ENCODE results near the gene AURKA.

DNA sequence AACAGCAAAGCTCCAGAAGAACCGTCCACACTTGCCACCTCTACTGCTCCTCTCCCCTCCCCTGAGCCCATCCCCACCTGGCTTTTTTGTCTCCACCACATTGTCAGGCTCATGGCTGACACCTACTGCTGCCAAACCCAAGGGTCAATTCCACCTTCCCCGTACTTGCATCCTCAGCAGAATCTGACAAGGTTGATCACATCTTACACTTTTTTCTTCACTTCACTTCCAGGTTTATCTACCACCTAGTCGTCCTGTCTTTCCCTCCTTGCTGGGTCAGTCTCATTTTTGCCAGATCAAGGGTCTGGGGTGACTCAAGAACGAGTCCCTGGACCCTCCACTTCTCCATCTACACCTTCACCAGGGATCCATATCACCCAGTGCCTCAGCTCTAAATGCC lies 3.1 kb downstream of the AURKA start:
- TF ChIP-seq CTCF (IDR thresholded peaks at IDR 0.05; ENCODE audit: low read depth, low read length, missing input control) = no peak
- TF ChIP-seq JUND (IDR thresholded peaks at IDR 0.05) = no peak
- no peak for TF ChIP-seq RAD21 (IDR thresholded peaks at IDR 0.05)
- TF ChIP-seq FOXA1 (IDR thresholded peaks at IDR 0.05) = no peak
- TF ChIP-seq, protein P1, sequence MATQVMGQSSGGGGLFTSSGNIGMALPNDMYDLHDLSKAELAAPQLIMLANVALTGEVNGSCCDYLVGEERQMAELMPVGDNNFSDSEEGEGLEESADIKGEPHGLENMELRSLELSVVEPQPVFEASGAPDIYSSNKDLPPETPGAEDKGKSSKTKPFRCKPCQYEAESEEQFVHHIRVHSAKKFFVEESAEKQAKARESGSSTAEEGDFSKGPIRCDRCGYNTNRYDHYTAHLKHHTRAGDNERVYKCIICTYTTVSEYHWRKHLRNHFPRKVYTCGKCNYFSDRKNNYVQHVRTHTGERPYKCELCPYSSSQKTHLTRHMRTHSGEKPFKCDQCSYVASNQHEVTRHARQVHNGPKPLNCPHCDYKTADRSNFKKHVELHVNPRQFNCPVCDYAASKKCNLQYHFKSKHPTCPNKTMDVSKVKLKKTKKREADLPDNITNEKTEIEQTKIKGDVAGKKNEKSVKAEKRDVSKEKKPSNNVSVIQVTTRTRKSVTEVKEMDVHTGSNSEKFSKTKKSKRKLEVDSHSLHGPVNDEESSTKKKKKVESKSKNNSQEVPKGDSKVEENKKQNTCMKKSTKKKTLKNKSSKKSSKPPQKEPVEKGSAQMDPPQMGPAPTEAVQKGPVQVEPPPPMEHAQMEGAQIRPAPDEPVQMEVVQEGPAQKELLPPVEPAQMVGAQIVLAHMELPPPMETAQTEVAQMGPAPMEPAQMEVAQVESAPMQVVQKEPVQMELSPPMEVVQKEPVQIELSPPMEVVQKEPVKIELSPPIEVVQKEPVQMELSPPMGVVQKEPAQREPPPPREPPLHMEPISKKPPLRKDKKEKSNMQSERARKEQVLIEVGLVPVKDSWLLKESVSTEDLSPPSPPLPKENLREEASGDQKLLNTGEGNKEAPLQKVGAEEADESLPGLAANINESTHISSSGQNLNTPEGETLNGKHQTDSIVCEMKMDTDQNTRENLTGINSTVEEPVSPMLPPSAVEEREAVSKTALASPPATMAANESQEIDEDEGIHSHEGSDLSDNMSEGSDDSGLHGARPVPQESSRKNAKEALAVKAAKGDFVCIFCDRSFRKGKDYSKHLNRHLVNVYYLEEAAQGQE (IDR thresholded peaks at IDR 0.05) = no peak
- no peak for TF ChIP-seq HNF4G (IDR thresholded peaks at IDR 0.05)
- TF ChIP-seq, protein P2, sequence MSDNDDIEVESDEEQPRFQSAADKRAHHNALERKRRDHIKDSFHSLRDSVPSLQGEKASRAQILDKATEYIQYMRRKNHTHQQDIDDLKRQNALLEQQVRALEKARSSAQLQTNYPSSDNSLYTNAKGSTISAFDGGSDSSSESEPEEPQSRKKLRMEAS (IDR thresholded peaks at IDR 0.05) = no peak
- TF ChIP-seq TAF1 (conservative IDR thresholded peaks at IDR 0.05) = no peak
- TF ChIP-seq HNF4A (conservative IDR thresholded peaks at IDR 0.05) = no peak
- no peak for TF ChIP-seq GABPA (IDR thresholded peaks at IDR 0.05 in 1 of 2, conservative IDR thresholded peaks at IDR 0.05 in 1 of 2)
- no peak for TF ChIP-seq YY1 (IDR thresholded peaks at IDR 0.05)
- TF ChIP-seq, protein P3, sequence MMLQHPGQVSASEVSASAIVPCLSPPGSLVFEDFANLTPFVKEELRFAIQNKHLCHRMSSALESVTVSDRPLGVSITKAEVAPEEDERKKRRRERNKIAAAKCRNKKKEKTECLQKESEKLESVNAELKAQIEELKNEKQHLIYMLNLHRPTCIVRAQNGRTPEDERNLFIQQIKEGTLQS (IDR thresholded peaks at IDR 0.05) = no peak

Data from liver (tissue), 3 donors.